ENCODE results near the gene C6orf163. TPM values are rescaled to one million over a fixed set of nuclear protein-coding genes. Genes with fewer than 3 reads are reported as not detected.
"Not testable (repeated sequence)": the region's sequence is repeated elsewhere in the genome, so short reads cannot be mapped to it uniquely, and the experiment has no call there.

C6orf163 gene
- total RNA-seq, 4 donors from 2014 or later = 7.0 to 8.6 TPM; not detected in 2

GRCh38 chr6:87319271-87319987 lies 25.2 kb upstream of the C6orf163 start:
- Histone ChIP-seq H3K4me1 (no peaks in the 10 kb centered on the region), H3K9me3 (no peaks in the 10 kb centered on the region), H3K4me3 (no peak overlapping the region), H3K27ac (no peak overlapping the region), H3K36me3 (no peaks in the 10 kb centered on the region), H3K27me3 (no peaks in the 10 kb centered on the region)
- DNase-seq = no peak
- TF ChIP-seq POLR2A (IDR thresholded peaks at IDR 0.05) (no peak), CTCF (IDR thresholded peaks at IDR 0.05) (no peak)
- intact Hi-C loops (cut with DNase I; ENCODE audit: low total_unique reads) = no loop called here

GRCh38 chr6:87322304-87323212 lies 22.1 kb upstream of the C6orf163 start, which contains the start of gene SMIM8:
Gene SMIM8 (plus strand): TSS chr6:87322588. CDS start chr6:87337032, 14,444 bp downstream.
- TF ChIP-seq POLR2A (IDR thresholded peaks at IDR 0.05) = peak in 1 of 2 donors; percentile 35
- peak; percentile 92 to 99 (median 97) for TF ChIP-seq CTCF (IDR thresholded peaks at IDR 0.05)
- intact Hi-C loops (cut with DNase I; ENCODE audit: low total_unique reads) = no loop called here
- Histone ChIP-seq H3K27me3 (no peaks in the 10 kb centered on the region), H3K4me3 (peak within 1 kb of the TSS; percentile 91 to 94), H3K36me3 (no peaks in the 10 kb centered on the region), H3K9me3 (no peaks in the 10 kb centered on the region), H3K27ac (peak within 1 kb of the TSS; percentile 79 to 84), H3K4me1 (no peaks in the 10 kb centered on the region)
- peak; percentile 71 to 77 for DNase-seq

GRCh38 chr6:87323880-87324279 lies 20.7 kb upstream of the C6orf163 start:
- H3K27me3 ChIP-seq; DNase-seq; intact Hi-C loops (cut with DNase I; ENCODE audit: low total_unique reads); H3K9me3 ChIP-seq; H3K4me1 ChIP-seq; H3K36me3 ChIP-seq; H3K27ac ChIP-seq; H3K4me3 ChIP-seq: not testable (repeated sequence)

- no peak overlapping the region for H3K4me3 ChIP-seq
- no peak for DNase-seq
- intact Hi-C loops (cut with DNase I; ENCODE audit: low total_unique reads) = no loop called here
- H3K27me3 ChIP-seq = no peaks in the 10 kb centered on the region
- H3K27ac ChIP-seq = no peak overlapping the region
- TF ChIP-seq CTCF (IDR thresholded peaks at IDR 0.05) (no peak), POLR2A (IDR thresholded peaks at IDR 0.05) (no peak)
- H3K9me3 ChIP-seq = no peaks in the 10 kb centered on the region
- H3K36me3 ChIP-seq = no peaks in the 10 kb centered on the region
- H3K4me1 ChIP-seq = no peaks in the 10 kb centered on the region
These were observed 13.7 kb upstream of the C6orf163 start for GRCh38 chr6:87330961-87331360.

- intact Hi-C loops (cut with DNase I; ENCODE audit: low total_unique reads) = no loop called here
- Histone ChIP-seq H3K4me1 (no peaks in the 10 kb centered on the region), H3K4me3 (no peak overlapping the region), H3K9me3 (no peaks in the 10 kb centered on the region), H3K36me3 (no peaks in the 10 kb centered on the region), H3K27me3 (no peaks in the 10 kb centered on the region), H3K27ac (no peak overlapping the region)
- no peak for DNase-seq
- no peak for TF ChIP-seq CTCF (IDR thresholded peaks at IDR 0.05)
- TF ChIP-seq POLR2A (IDR thresholded peaks at IDR 0.05) = no peak
These were observed 11.6 kb upstream of the C6orf163 start for GRCh38 chr6:87333033-87333432.
